HG03045 (cell line): Measurements from ENCODE around the gene EHD2.
"Not testable (repeated sequence)": the region's sequence is repeated elsewhere in the genome, so short reads cannot be mapped to it uniquely, and the experiment has no call there.

ENCODE experiments used
- ATAC-seq: cut with Tn5 transposase; IDR thresholded peaks from one replicate; pipeline ENCODE4 v1.9.1; 2021; ENCODE audit warnings: mild to moderate bottlenecking, moderate library complexity; ENCODE audit not compliant: unreplicated experiment

The EHD2 gene

DNA sequence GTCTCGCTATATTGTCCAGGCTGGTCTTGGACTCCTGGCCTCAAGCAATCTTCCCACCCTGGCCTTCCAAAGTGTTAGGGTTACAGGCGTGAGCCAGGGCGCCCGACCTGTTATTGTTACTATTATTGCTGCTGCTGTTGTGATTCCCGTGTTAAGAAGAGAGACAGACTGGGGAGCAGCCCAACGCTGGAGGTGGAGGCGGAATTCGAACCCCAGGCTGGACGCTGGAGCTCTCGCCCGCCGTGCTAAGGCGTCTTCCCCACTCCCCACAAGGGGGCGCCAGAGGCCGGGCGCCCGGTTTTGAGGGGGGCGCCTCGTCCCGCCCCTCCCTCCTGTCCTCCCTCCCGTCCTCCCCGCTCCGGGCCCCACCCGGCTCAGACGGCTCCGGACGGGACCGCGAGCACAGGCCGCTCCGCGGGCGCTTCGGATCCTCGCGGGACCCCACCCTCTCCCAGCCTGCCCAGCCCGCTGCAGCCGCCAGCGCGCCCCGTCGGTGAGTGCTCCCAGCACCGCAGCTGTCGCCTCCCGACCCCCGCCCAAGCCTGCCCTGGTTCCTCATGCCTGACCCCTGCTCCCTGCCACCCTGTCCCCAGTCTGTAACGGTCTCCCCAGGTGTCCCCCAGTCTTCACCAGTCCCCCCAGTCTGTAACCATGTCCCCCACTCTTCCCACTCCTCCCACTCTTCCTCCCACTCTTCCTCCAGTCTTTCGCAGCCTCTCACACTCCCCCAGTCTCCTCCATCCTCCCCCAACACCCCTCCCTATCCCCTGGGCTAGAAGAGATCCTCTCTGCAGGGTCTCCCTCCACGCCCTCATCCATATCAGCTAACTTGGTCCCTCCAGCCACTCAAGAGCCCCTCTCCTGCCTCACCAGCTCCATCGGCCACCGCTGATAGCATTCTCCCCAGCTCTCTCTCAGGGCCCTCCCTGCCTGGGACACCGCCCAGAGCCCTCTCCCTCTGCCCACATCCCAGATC, at the start of gene EHD2:
TSS of gene EHD2 (plus strand) at position 377 of the 976 bp plus-strand sequence. CDS start 3,191 bp downstream, outside the sequence.
- no peak for ATAC-seq

DNA sequence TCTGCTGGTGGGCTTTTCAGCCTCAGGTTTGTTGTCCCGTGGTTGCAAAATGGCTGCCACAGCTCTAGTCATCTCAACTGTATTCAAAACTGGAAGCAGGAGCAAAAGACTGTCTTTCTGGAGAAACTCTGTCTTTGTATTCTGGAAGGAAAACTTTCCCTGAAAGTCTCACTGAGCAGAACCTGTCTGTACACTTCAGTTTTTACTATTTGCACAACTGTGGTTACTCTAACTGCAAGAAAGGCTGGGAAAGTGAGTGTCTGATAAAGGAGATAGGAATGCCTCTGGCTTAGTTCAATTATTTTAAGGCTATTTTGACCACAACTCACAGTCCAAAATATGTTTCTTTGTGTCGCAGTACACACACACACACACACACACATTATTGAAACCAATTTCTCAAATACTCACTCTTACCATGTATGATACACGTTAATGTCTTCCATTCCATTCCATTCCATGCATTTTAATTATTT, 49.7 kb upstream of the EHD2 start:
- ATAC-seq = no peak

GRCh38 chr19:47663911-47664771, 49.1 kb upstream of the EHD2 start:
- ATAC-seq = no peak

DNA sequence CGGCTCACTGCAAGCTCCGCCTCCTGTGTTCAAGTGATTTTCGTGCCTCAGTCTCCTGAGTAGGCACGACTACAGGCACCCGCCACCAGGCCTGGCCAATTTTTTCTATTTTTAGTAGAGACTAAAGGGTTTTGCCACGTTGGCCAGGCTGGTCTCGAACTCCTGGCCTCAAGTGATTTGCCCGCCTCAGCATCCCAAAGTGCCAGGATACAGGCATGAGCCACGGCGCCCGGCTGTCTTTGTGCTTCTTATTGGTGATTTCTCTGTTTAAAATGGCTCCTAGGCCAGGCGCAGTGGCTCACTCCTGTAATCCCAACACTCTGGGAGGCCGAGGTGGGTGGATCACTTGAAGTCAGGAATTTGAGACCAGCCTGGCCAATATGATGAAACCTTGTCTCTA, 44.7 kb upstream of the EHD2 start:
- not testable (repeated sequence) for ATAC-seq

- no peak for ATAC-seq
Observed at GRCh38 chr19:47670736-47671135, 42.5 kb upstream of the EHD2 start.

GRCh38 chr19:47671499-47671898, 41.7 kb upstream of the EHD2 start:
- no peak for ATAC-seq

GRCh38 chr19:47673426-47673825, 39.8 kb upstream of the EHD2 start:
- ATAC-seq = no peak

- no peak for ATAC-seq
Observed at GRCh38 chr19:47674548-47674947, 38.7 kb upstream of the EHD2 start.

DNA sequence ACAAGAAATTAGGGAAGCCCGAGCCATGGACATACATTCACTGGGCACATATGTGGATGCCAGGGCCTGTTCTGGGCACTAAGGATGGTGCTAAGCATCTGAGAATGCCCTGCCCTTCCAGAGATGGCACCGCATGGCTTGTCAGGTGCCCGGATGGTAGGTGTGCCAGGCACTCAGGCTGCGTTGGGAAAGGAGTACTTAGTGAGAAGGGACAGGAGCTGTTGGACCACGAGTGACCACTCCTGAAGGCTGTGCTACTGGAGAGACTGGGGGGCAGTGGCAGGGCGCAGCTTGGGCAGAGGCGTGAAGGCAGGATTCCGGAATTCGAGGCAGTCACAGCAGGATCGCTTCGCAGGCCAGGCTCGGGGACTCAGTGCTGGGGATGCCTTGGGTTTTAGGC, 38.0 kb upstream of the EHD2 start:
- no peak for ATAC-seq

DNA sequence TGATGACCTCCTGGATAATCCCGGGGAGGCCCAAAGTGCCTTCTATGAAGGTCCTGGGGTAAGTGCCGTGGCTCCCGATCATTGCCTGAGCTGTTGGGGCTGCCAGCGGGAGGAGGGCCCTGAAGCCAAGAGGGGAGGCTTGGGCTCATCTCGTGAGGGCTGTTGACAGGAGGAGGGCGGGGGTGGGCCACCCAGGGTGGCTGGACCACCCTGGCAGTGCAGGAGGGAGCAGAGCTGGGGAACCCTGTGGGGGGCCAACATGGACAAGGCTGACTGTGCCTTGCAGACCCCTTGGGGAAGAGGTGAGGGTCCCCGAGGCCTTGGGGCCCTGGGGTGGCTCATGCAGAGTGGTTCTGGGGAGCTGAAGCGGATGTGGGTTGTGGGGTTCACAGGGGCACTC, 37.4 kb upstream of the EHD2 start:
- ATAC-seq = no peak

- no peak for ATAC-seq
Observed at GRCh38 chr19:47676811-47677210, 36.4 kb upstream of the EHD2 start.

DNA sequence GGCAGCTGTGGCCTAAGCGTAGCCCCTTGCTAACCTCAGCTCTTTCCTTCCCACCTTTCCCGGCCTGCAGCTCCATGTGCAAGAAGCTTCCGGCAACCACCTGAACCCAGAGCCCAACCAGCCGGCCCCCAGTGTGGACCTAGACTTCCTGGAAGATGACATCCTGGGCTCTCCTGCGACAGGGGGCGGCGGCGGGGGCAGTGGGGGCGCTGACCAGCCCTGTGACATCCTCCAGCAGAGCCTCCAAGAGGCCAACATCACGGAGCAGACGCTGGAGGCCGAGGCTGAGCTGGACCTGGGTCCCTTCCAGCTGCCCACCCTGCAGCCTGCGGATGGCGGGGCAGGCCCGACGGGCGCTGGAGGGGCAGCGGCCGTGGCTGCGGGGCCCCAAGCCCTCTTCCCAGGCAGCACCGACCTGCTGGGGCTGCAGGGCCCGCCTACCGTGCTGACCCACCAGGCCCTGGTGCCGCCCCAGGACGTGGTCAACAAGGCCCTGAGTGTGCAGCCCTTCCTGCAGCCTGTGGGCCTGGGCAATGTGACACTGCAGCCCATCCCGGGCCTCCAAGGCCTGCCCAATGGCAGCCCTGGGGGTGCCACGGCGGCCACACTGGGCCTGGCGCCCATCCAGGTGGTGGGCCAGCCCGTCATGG, 33.8 kb upstream of the EHD2 start:
- no peak for ATAC-seq

DNA sequence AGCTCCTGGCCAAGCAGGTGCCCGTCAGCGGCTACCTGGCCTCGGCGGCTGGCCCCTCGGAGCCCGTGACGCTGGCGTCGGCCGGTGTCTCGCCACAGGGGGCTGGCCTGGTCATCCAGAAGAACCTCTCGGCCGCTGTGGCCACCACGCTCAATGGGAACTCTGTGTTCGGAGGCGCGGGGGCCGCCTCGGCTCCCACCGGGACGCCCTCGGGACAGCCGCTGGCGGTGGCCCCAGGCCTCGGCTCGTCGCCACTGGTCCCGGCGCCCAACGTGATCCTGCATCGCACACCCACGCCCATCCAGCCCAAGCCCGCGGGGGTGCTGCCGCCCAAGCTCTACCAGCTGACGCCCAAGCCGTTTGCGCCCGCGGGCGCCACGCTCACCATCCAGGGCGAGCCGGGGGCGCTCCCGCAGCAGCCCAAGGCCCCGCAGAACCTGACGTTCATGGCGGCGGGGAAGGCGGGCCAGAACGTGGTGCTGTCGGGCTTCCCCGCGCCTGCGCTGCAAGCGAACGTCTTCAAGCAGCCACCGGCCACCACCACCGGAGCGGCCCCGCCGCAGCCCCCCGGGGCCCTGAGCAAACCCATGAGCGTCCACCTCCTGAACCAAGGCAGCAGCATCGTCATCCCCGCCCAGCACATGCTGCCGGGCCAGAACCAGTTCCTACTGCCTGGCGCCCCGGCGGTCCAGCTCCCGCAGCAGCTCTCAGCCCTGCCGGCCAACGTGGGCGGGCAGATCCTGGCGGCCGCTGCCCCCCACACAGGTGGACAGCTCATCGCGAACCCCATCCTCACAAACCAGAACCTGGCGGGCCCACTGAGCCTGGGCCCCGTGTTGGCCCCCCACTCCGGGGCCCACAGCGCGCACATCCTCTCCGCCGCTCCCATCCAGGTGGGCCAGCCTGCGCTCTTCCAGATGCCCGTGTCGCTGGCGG, 33.0 kb upstream of the EHD2 start:
- ATAC-seq = no peak

GRCh38 chr19:47680858-47681332, 32.3 kb upstream of the EHD2 start:
- no peak for ATAC-seq

DNA sequence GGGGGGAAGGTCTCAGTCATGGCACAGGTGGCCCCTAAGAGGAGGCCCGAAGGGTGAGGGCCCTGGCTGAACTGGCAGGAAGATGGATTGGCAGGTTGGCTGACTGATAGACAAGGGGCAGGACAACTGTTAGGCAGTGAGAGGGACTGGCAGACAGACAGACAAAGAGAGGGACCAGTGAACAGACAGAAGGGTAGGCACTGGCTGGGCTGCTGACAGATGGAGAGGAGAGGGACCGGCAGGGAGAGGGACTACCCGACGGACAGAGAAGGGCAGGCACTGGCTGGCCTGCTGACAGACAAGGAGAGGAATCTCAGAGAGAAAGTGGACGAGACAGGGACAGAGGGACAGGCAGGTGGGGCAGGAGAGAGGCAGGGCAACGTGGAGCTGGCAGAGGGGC, 31.8 kb upstream of the EHD2 start:
- ATAC-seq = no peak

DNA sequence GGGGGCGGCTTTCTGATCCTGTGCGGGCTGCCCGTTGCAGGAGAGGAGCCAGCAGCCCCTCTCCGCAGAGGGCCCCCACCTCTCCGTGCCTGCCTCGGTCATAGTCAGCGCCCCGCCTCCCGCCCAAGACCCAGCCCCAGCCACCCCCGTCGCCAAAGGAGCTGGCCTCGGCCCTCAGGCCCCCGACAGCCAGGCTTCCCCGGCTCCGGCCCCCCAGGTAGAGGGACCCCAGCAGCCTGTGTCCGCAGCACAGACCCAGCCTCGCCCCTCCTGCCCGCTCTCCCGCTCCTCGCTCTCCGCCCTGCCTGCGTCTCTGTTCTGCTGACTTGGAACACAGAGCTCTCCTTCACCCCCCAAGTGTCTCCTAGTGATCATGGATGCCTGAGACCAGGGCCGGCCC, 31.3 kb upstream of the EHD2 start:
- no peak for ATAC-seq

DNA sequence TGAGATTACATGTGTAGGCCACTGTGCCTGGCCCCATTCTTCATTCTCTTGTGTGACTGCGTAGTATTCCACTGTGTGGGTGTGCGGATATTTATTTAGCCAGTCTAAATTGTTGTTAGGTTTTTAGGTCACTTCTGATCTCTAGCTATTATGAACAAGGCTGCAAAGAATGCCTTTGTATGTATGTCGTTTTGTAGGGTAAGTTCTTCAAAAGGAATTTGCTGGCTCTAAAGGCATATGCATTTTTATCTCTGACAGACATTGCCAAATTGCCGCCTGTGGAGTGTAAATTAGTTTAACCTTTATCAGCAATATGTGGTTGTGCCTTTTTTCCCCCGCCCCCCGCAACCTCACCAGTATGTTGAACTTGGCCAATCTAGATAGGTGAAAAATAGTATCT, 30.3 kb upstream of the EHD2 start:
- ATAC-seq = no peak

DNA sequence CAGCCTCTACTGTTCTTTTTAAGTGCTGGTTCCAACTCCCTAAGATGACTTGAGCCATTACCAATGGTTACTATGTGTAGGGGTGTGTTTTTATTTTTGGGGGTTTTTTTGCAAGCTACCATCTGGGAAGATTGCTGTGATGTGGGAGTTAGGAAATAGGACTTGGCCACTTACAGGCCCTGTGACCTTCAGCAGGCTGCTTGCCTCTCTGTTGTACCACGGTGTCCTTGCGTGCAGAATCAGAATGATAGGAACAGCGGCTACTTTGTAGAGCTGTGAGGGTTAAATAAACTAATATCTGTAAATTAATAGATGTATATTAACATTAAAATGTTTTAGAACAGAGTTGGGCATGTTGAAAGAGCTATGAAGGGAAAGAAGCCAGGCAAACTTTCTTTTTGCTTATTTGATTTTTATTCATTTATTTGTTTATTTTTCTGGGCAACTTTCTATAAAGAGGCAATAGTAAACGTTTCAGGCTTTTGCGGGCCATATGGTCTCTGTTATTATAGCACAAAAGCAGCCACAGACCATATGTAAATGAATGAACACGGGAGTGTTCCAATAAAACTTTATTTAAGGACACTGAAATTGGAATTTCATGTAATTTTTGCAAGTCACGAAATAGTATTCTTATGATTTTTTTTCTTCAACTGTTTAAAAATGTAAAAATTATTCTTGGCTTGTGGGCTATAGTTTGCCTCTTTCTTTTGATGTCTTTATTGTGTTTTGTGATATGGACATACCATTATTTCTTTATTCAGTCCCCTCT, 26.4 kb upstream of the EHD2 start:
- no peak for ATAC-seq

DNA sequence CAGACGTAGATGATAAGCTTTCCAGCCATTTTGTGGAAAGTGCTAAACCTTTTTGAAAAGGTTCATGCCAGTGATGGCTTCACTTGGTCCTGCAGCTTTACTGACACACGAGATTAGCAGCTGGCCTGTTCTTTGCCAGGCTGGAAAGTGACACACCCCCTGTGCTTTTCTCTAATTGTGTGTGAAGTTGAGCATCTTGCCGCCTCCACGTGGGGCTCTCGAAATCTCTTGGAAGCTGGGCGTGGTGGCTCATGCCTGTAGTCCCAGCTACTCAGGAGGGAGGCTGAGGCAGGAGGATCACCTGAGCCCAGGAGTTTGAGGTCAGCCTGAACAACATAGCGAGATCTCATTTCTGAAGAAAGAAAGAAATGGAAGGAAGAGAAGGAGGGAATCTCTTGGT, 25.3 kb upstream of the EHD2 start:
- ATAC-seq = no peak
